VCaP (cell line): ENCODE measurements around the gene METTL2B.
"Not testable (repeated sequence)": the region's sequence is repeated elsewhere in the genome, so short reads cannot be mapped to it uniquely, and the experiment has no call there.

Experiments used
- H3K27ac ChIP-seq: fragments of 450-650 bp; 2 replicates; pipeline ENCODE4 v1.5.1; 2017
- CTCF ChIP-seq: fragments of 450-650 bp; conservative IDR thresholded peaks from 2 replicates; pipeline ENCODE4 v1.5.1; 2017; ENCODE audit warnings: mild to moderate bottlenecking, moderate library complexity

The METTL2B gene

DNA sequence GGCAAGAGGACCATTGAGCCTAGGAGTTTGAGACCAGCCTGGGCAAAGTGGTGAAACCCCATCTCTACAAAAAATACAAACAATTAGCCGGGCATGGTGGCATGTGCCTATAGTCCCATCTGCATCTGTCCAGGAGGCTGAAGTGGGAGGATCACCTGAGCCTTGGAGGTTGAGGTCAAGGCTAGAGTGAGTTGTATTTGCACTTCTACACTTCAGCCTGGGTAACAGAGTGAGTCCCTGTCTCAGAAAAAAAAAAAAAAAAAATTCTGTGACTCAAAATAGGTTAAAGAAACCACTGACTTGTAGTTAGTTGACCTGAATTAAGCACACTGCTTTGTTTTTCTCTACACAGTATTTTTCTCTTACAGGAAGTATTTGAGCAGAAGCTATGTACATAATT lies 74.4 kb downstream of the METTL2B start:
- H3K27ac ChIP-seq: no peak overlapping the region
- no peak for TF ChIP-seq CTCF

- not testable (repeated sequence) for H3K27ac ChIP-seq
Observed at GRCh38 chr7:128554394-128554793, 77.8 kb downstream of the METTL2B start.
